ENCODE results near the gene RPEL1.
A peak's percentile ranks its signal among the peaks of the same experiment; 100 is the strongest.
"Not testable (repeated sequence)": the region's sequence is repeated elsewhere in the genome, so short reads cannot be mapped to it uniquely, and the experiment has no call there.

RPEL1 gene

DNA sequence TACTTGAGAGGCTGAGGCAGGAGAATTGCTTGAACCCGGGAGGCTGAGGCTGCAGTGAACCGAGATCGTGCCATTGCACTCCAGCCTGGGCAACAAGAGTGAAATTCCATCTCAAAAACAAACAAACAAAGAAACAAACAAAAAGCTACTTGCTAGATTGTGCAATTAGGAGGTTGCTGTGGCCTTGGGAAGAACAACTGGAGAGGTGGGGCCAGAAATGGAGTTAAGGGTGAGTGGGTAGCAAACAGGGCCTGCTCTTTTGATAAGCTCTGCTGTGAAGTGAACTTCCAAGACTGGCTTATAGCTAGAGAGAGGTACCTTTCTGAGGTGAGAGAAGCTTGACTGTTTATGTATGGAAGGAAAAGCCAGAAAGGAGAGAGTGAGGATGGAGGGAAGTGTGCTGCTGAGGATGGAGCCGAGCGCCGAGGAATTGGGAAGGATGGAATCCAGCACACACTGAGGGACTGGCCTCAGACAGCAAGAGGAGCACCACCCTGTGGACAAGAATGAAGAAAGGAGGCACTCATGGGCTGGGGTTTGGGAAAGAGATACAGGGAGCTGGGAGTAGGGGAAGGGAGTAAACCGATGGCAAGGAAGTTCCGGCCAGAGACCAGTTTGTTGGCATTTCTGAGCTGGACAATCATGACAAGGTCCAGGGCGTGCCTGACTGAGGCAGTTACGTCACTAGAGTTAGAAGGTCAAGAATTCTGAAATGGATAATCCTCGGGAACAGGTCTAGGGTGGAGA lies 7.0 kb upstream of the RPEL1 start:
- DNase-seq: no peak

DNA sequence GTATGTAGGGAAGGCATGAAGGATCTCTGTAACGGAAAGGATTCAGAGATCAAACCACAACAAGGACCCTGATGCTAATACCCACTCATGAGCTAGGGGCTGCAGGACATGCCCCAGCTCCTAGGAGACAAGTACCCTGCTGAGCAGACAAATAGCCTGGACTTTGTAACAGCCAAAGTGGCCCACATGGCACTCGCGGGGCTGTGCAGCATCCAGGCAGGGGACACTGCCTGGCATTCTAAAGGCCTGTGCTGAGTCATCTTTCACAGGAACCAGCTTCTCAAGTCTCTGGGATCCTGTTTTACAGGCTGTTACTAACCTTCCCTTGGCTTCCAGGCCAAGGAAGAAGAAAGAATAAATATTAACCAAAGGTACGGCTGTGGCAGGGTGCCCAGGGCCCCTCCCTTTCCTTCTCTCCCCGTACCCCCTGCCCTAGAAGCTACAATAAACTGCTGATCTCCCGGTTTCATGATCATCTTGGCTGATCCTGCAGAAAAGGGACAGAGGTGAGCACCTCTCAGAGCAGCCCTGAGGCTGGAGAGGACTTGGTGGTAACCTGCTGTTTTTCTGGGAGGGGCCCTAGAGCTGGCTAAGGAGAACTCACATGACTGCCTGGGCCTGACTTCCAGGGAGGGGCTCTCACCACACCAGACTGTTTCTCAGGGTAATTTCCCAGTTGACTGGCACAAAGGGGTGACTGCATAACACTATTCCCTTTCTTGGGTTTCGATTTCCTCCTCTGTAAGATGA lies 4.2 kb upstream of the RPEL1 start:
- peak; percentile 6 for DNase-seq

DNA sequence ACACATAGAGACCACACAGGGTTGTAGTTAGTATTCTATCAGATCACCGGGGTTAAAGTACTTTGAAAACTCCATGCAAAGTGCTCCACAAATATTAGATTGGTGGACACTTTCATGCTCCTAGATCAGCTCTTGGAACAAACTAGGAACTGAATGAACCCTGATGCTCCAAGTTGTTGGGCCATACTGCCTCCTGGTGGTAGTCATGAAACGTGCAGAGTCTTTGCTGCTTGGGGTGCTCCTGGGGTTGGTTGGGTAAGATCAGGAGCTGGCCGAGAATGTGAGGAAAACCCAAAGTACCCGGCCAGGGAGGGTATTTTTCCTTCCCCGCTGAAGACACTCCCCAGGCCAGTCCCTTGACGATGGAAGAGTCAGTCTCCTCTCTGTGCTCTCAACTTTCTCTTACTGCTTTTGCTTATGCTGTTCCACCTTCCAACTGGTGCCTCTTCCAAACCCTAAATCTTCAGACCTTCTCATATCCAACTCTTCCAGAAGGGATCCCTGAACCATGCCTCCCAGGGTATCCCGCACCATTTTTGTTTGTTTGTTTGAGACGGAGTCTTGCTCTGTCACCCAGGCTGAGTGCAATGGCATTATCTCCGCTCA lies 918 bp upstream of the RPEL1 start:
- peak; percentile 74 for DNase-seq

DNA sequence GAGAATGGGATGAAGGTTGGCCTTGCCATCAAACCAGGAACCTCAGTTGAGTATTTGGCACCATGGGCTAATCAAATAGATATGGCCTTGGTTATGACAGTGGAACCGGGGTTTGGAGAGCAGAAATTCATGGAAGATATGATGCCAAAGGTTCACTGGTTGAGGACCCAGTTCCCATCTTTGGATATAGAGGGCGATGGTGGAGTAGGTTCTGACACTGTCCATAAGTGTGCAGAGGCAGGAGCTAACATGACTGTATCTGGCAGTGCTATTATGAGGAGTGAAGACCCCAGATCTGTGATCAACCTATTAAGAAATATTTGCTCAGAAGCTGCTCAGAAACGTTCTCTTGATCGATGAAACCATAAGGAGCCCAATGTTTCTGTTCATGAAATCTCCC lies 637 bp downstream of the RPEL1 start:
- no peak for DNase-seq

DNA sequence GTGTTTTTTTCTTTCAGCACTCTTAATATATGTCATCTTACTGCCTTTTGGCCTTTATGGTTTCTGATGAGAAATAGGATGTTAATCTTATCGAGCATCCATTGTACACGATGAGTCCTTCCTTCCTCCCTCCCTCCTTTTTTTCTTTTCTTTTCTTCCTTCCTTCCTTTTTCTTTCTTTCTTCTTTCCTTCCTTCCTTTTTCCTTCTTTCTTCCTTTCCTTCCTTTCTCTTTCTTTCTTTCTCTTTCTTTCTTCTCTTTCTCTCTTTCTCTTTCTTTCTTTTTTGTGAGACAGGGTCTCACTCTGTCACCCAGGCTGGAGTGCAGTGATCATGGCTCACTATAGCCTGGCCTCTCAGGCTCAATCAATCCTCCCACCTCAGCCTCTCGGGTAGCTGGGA lies 8.4 kb downstream of the RPEL1 start:
- no peak for DNase-seq

DNA sequence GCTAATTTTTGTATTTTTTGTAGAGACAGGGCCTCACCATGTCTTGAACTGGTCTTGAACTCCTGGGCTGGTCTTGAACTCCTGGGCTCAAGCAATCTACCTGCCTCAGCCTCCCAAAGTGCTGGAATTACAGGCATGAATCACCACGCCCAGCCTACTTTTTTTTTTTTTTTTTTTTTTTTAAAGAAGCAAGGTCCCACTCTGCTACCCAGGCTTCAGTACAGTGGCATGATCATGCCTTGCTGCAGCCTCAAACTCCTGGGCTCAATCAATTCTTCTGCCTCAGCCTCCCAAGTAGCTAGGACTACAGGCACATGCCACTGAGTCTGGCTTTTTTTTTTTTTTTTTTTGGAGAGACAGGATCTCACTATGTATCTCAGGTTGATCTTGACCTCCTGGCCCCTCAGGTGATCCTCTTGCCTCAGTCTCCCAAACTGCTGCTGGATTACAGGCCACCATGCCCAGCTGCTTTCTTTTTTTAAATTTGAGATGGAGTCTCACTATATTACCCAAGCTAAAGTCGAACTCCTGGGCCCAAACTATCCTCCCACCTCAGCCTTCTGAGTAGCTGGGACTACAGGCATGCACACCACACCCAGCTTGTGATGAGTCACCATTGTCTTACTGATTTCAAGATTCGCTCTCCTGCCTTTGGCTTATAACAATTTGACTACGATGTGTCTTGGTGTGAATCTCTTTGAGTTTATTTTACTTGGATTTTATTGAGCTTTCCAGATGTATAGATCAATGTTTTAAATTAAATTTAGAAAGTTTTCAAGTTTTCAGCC lies 9.0 kb downstream of the RPEL1 start:
- DNase-seq: peak; percentile 40

DNA sequence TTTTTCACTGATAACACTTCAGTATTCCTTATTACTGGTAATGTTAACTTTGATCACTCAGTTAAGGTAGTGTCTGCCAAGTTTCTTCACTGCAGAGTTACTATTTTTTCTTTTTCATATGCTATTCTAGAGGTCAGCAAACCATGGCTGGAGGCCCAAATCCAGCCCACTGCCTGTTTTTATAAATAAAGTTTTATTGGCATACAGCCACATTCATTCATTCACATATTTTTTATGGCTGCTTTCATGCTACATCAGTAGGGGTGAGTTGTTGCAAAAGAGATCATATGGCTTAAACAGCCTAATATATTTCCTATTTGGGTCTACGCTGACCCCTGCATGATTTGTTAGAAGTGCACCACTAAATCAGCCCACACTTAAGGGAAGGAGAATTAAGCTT lies 10.9 kb downstream of the RPEL1 start:
- DNase-seq: no peak

DNA sequence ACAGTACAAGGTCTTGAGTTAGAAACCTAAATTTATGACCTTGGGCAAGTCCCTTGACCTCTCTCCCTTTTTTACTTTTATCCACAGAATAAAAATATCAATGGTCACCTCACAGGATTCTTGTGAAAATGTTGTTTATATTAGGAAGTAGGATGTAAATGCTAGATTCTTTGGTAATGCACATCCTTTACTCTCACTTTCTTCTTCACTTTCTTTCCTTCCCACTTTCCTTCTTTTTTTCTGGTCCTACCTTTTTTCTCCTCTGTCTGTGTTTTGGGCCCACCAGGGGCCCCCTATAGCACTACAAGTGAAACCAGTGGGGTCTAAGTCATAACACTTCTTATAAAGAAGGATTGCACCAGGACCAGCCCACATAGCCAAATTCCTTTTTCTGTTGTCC lies 12.1 kb downstream of the RPEL1 start:
- DNase-seq: no peak

DNA sequence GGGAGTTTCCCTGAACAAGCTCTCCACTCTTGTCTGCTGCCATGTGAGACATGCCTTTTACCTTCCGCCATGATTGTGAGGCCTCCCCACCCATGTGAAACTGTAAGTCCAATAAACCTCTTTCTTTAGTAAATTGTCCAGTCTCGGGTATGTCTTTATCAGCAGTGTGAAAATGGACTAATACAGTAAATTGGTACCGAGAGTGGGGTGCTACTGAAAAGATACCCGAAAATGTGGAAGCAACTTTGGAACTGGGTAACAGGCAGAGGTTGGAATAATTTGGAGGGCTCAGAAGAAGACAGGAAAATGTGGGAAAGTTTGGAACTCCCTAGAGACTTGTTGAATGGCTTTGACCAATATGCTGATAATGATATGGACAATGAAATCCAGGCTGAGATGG lies 13.2 kb downstream of the RPEL1 start:
- not testable (repeated sequence) for DNase-seq

DNA sequence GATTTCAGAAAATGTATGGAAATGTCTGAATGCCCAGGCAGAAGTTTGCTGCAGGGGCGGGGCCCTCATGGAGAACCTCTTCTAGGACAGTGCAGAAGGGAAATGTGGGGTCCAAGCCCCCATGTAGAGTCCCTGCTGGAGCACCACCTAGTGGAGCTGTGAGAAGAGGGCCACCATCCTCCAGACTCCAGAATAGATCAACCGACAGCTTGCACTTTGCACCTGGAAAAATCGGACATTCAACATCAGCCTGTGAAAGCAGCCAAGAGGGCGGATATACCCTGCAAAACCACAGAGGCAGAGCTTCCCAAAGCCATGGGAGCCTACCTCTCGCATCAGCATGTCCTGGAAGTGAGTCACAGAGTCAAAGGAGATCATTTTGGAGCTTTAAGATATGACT lies 14.3 kb downstream of the RPEL1 start:
- DNase-seq: no peak

DNA sequence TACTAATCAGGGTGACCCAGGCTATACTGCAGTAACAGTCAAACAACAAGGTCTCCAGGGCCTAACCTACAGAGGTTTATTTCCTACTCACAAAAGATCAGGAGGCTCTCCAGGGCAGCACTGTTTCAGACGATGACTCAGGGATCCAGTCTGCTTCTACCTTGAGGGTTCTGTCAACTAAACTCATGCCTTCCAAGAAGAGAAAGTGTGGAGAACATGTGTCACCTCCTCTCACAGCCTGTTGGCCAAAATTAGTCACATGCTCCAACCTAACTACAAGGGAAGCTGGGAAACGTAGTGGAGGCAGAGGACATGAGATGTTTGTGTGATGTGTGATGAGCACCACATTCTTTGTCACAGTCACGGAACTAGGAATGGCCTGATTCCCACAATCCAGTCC lies 16.5 kb downstream of the RPEL1 start:
- DNase-seq: peak; percentile 32

DNA sequence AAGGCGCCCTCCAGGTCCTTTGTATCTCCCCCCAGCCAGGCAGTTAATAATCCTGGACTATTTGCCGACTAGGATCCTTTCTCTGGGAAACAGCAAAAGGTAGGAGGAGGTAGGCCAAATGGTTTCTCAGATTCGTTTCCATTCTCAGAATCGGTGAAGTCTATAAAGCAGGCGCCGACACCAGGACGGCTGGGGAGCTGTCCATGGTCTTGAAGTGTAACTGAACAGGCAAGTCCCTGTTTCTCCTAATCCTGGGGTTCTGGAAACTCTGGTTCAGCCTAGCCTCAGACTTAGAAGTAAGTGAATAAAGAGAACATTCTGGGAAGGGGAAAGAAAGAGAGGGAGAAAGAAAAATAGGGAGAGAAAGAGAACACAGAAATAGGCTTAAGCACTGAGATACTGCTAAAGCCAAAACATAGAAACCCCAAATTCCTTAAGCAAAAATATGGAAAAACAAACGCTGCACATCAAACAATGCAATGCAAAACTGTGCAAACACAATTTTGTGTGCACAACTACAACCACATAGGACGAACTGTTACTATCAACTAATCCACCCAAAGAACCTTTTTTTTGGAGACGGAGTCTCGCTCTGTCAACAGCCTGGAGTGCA lies 20.1 kb downstream of the RPEL1 start:
- DNase-seq: peak; percentile 57

DNA sequence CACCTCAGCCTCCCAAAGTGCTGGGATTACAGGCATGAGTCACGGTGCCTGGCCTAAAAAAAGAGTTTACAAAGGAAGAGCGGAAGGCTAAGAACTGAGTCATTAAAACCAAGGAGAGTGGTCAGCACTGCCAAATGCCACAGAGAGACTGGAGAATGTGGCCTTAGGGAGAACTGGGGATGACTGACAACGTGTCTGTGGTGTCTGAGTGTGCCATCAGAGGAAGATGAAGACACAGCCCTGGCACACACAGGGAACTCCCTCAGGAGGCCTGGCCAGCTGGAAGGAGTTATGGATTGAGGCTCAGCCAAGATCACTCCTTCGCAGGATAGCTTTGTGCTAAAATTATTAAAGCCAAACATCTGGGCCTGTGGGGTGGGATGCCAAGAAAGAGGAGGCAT lies 27.4 kb downstream of the RPEL1 start:
- no peak for DNase-seq

DNA sequence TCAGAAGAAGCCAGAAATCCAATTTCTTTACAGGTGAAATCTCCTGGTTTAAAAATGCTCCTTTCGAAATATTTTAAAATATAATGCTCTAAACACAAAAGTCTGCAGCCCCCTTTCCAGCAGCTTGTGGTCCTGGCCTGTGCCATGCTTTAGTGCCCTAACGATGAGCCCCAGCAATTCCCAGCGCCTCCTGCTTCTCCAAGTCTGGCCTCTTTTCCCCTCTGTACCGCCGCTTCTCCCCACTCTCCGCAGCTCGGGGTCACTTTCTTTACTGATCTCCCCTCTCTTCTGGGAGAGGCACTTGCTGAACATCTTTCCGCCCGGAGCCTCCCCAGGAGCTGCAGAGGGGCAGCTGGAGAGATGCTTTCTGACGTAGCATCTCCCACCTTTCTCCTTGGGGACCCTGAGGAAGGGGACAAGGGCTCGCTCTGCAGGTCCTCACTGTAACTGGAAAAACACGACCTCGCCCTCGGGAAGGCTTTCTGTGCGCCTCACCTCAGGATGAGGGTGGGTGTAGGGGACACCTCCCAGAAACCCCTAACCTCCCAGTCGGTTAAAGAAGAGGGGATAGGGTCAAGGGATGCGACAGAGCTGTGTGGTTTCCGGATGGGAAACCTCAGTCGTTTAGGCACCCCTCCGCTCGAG lies 30.7 kb downstream of the RPEL1 start:
- DNase-seq: peak; percentile 2

DNA sequence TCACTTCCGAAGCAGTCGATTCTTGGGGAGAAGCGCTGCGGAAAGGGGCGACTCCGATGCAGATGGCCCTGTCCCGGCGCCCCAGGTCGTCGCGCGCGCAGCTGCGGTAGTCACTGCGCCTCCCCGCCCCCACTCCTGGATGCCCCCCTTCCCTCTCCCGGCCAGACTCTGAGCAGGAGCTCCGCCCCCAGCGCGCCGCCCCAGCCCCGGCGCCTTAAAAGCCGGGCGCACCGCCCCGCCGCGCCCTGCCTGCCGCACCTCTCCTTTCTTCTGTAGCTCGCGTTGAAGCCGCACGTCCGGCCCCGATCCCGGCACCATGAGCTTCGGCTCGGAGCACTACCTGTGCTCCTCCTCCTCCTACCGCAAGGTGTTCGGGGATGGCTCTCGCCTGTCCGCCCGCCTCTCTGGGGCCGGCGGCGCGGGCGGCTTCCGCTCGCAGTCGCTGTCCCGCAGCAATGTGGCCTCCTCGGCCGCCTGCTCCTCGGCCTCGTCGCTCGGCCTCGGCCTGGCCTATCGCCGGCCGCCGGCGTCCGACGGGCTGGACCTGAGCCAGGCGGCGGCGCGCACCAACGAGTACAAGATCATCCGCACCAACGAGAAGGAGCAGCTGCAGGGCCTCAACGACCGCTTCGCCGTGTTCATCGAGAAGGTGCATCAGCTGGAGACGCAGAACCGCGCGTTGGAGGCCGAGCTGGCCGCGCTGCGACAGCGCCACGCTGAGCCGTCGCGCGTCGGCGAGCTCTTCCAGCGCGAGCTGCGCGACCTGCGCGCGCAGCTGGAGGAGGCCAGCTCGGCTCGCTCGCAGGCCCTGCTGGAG lies 31.4 kb downstream of the RPEL1 start, which contains the start of gene INA:
Gene INA (plus strand): TSS at position 243 of the 817 bp plus-strand sequence. CDS start 74 bp downstream, at position 317.
- peak; percentile 63 for DNase-seq

DNA sequence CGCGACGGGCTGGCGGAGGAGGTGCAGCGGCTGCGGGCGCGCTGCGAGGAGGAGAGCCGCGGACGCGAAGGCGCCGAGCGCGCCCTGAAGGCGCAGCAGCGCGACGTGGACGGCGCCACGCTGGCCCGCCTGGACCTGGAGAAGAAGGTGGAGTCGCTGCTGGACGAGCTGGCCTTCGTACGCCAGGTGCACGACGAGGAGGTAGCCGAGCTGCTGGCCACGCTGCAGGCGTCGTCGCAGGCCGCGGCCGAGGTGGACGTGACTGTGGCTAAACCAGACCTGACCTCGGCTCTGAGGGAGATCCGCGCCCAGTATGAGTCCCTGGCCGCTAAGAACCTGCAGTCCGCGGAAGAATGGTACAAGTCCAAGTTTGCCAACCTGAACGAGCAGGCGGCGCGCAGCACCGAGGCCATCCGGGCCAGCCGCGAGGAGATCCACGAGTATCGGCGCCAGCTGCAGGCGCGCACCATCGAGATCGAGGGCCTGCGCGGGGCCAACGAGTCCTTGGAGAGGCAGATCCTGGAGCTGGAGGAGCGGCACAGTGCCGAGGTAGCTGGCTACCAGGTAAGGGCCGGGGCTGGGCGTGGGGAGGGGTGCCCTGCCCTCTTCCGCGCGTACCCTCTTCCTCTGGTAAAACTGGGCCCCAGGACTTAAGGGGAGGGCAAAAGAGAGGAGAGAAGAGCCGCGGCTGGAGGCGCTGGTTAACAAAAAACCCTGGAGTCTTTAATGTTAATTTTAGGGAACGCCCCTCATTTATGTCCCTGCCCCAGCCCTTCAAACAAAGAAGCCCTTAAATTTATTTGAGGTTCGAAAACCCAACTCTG lies 32.2 kb downstream of the RPEL1 start:
- DNase-seq: peak; percentile 3

DNA sequence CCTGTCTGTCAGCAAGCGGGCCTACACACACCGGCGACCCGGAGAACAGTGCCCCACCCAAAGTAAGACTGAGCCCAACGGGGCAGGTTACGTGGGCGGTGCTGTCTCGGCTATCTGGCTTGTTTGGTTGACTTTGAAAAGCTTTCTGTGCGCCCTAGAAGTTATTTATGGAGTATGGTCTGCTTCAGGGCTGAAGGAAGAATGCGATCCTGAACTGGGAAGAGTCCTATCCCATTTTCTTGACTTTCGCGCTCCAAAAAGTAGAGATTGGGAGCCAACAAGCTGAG lies 32.8 kb downstream of the RPEL1 start:
- DNase-seq: no peak

DNA sequence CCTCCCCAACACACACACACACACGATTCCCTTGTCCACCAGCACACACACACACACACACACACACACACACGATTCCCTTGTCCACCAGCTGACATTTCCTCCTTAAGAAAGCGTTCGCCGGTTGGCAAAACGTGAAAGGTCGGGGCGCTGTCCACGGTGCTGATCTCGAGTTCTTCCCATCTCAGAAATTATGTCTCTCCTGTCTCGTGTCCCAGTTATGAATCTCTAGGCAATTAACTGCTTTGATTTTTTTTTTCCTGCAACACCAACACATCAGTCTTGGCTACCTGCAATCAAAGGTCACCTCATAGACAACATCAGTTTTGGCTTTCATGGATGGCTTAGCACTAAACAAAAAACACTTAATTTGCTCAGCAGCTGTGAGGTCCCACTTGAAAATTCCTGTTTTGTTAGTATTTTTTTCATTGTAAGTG lies 33.2 kb downstream of the RPEL1 start:
- DNase-seq: peak; percentile 69

DNA sequence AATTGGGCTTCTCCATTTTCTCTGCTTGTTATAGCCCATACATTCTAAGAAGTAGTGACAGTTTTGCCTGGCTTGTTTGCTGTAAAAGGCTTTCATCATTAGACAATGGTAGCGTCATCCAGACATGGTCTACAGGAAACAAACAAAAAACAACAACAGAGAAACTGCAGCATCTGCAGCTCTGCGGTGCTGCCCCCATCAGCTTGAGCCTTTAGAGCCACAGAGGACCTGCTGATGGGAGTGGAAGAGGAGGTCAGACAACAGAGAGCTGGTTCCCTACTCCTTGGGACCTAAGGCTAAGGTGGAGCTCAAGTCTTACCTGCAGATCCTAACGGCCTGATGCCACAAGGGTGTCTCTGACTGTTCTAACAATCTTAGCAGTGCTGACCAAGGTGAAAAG lies 34.3 kb downstream of the RPEL1 start:
- DNase-seq: no peak

DNA sequence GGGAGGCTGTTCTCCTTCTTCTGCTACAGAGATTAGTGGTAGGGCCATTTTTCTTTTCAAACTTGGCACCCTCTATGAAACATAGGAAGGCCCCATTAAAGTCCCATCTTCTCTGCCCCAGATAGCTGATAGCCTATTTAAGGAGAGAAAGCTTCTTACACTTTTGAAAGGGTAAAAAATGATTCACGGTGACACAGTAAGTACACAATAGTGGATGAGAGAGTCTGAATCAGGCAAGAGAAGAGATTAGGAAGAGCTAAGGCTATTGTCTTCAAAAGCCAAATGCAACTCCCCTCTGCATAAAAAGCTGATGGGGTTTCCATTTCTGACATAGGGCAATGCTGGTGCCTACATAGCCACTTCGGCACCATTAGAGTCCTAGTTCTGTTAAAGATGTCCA lies 34.8 kb downstream of the RPEL1 start:
- no peak for DNase-seq

DNA sequence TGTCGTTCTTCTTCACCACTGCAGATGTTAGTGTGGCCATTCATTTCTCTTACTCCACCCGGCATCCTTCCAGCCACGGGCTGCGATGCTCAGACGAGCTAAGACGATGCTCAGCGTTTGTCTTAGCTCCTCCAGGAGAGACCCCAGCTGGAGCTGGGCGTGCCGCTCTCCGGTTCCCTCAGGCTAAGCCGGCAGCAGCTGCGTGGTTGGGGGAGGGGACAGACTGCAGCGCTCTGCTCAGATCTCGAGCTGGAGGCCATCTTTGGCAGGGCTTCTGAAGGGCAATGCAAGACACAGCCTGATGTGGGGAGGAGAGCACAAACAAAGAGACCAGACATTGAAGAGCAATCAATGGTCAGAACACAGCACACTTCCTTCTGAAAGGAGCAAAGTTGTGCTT lies 36.1 kb downstream of the RPEL1 start:
- peak; percentile 3 for DNase-seq

Measured in activated CD4-positive, alpha-beta T cell treated with anti-CD3 and anti-CD28 coated beads for 48 hours (primary cell).